Astrocyte of the spinal cord (primary cell): ENCODE measurements around the gene MDH1.

Experiments
- DNase-seq: peaks from one replicate; pipeline ENCODE4 v3.0.0; 2011; ENCODE audit warnings: low read depth, low spot score
- H3K4me3 ChIP-seq: 2 replicates; pipeline ENCODE4 v1.5.1; 2011; ENCODE audit warnings: low read depth, mild to moderate bottlenecking, low read length, moderate library complexity
- in situ Hi-C: cut with HindIII; loops from 2 replicates; pipeline ENCODE4 v1.10.0; 2017; ENCODE audit warnings: low sequenced_read_pairs
- TF ChIP-seq, protein P1 (sequence below): IDR thresholded peaks from 2 replicates; pipeline ENCODE4 v1.5.1; 2012; ENCODE audit warnings: low read depth, mild to moderate bottlenecking, low read length, inconsistent platforms

Gene MDH1

DNA sequence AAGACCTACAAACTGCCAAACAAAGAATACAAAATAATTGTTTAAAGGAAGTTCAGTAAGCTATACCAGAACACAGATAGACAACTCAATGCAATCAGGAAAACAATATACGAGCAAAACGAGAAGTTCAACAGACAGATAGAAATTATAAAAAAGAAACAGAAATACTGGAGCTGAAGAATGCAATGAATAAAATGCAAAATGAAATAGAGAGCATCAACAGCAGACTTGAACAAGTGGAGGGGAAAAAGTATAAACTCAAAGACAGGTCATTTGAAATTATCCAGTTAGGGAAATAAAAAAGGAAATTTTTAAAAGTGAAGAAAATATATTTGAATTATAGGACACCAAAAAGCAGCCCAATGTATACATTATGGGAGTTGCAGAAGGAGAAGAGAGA is 43.6 kb downstream of the MDH1 start:
- in situ Hi-C loops, result no loop called here
- no peak overlapping the region for H3K4me3 ChIP-seq
- DNase-seq, result no peak
- TF ChIP-seq, protein P1, sequence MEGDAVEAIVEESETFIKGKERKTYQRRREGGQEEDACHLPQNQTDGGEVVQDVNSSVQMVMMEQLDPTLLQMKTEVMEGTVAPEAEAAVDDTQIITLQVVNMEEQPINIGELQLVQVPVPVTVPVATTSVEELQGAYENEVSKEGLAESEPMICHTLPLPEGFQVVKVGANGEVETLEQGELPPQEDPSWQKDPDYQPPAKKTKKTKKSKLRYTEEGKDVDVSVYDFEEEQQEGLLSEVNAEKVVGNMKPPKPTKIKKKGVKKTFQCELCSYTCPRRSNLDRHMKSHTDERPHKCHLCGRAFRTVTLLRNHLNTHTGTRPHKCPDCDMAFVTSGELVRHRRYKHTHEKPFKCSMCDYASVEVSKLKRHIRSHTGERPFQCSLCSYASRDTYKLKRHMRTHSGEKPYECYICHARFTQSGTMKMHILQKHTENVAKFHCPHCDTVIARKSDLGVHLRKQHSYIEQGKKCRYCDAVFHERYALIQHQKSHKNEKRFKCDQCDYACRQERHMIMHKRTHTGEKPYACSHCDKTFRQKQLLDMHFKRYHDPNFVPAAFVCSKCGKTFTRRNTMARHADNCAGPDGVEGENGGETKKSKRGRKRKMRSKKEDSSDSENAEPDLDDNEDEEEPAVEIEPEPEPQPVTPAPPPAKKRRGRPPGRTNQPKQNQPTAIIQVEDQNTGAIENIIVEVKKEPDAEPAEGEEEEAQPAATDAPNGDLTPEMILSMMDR, result no peak

DNA sequence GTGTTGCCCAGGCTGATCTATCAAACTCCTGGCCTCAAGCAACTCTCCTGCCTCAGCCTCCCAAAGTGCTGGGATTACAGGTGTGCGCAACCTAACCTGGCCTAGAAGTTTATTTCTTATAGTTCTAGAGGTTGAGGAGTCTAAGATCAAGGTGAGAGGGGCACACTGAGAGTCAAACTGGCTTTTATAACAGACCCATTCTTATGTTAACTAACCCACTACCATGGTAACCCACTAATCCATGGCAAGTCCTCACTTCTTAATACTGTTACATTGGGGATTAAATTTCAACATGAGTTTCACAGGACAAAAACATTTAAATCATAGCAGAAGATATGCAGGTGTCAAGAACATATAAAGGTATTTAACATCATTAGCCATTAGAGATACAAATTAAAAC is 50.6 kb downstream of the MDH1 start:
- no peak overlapping the region for H3K4me3 ChIP-seq
- TF ChIP-seq, protein P1, result no peak
- no peak for DNase-seq
- in situ Hi-C loops, result no loop called here

DNA sequence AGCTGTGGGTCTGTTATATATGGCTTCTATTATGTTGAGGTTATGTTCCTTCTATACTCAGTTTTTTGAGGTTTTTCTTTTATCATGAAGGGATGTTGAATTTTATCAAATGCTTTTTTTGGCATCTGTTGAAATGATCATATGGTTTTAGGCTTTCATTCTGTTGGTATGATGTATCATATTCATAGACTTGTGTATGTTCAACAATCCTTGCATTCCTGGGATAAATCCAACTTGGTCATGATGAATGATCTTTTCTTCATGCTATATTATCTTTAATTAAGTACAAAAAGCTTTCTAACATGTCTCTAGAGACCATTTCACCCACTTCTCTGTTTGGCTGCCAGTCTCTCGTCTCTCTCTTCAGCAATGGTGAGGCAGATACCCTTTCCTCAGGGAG is 54.2 kb downstream of the MDH1 start:
- in situ Hi-C loops, result no loop called here
- TF ChIP-seq, protein P1, result no peak
- no peak overlapping the region for H3K4me3 ChIP-seq
- no peak for DNase-seq

DNA sequence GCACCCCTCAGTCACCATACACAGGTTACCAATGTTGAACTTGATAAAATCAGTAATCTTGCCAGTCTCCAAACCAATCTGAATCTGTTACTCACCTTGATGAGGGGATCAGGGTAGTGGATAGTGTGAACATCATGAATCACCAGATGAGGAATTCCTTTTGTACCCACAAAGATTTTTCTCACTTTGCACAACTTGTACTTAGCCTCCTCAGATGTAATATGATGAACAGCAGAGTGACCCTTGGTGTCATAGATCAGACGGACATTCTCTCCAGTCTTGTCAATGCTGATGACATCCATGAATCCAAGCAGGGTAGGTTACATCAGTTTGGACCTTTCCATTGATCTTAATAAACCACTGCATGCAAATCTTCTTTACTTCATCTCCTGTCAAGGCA is 54.7 kb downstream of the MDH1 start:
- in situ Hi-C loops, result no loop called here
- no peak overlapping the region for H3K4me3 ChIP-seq

DNA sequence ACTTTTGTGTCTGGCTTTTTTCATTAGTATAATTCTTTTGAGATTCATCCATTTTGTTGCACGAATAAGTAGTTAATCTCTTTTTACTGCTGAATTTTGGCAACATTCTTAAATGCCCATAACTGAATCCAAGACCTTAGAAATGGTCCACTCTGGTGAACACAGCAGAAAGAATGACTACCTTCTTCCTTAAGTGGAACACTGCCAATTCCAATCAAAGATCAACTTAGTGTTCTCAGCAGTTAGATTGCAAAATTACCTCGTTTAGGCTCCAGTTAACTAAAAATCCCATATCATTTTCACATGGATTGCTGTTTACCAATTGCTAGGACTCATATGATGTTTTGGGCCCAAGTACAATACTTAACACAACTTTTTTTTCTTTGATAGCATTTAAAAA is 59.9 kb downstream of the MDH1 start:
- in situ Hi-C loops, result no loop called here
- TF ChIP-seq, protein P1, result no peak
- H3K4me3 ChIP-seq, result no peak overlapping the region
- no peak for DNase-seq

More for the DNA sequence above, 54.7 kb downstream of the MDH1 start:
- TF ChIP-seq, protein P1, result no peak
- DNase-seq, result no peak

DNA sequence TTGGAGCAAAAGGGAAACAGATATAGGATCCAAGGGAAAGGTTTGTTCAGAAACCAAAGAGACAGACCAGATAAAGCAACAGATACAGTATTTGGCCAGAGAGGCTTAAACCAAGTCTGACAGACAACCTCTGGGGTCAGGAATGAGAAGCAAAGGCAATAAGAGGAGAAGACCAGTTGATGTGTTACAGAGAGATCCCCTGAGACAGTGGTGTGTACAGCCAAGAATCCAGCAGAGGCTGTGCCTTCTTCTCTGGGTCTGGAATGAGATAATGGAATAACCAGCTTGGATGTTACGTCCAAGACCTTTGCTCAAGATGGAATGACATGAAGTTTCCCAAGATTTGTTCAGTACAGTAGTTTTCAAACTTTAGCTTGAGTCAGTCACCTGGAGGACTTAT is 61.1 kb downstream of the MDH1 start:
- H3K4me3 ChIP-seq, result no peak overlapping the region
- DNase-seq, result no peak
- in situ Hi-C loops, result no loop called here
- TF ChIP-seq, protein P1, result no peak

DNA sequence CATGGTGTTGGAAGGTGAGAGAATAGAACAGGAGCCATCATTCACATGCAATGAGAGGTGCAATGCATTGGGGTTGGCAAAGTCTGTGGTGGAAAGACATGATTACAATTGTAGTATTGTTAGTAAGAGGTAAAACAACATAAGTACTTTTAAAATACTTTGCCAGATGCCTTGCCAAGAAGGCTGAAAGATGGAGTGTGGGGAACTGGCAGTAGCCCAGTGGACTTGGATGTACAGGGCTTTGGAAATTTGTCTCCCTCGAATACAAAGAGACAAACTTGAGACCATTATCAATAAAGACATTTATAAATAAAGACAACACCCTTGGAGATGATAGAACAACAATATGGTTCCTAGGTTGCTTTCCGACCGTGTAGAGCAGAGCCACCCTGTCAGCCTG is 62.0 kb downstream of the MDH1 start:
- no peak overlapping the region for H3K4me3 ChIP-seq
- no peak for DNase-seq
- in situ Hi-C loops, result no loop called here
- TF ChIP-seq, protein P1, result no peak
